Measurements from ENCODE around the gene ST6GALNAC3.

- TF ChIP-seq CTCF (optimal IDR thresholded peaks at IDR 0.05 in 1 of 3, IDR thresholded peaks at IDR 0.05 in 1 of 3, conservative IDR thresholded peaks at IDR 0.05 in 1 of 3; ENCODE audit: extremely low read depth in 1 of 3, insufficient read depth in 2 of 3, low read length in 3 of 3), result no peak
- TF ChIP-seq EZH2 (IDR thresholded peaks at IDR 0.05; ENCODE audit: low read length), result no peak
Measured at GRCh38 chr1:76136894-76137293, 62.3 kb downstream of the ST6GALNAC3 start.

Measured in keratinocyte (primary cell).